ENCODE results near the gene KIAA2012.

The KIAA2012 gene

DNA sequence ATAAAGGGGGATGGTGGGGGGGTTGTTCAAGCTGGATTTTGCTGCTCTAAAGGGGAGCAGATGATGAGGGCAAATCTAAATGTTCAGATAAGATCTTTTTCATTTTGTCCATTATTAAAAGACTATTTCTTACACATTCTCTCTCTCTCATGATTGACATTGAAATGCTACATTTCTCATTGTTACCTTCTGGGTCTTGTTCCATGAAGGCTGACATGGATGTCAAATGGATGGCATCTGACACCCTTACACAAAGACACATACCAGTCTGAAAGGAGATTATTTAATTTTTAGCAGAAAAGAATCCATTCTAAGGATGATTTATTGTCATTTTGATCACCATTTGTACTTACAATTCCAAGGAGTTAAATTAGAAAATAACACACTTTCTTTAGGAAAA lies 28.3 kb upstream of the KIAA2012 start:
- no peak for DNase-seq

DNA sequence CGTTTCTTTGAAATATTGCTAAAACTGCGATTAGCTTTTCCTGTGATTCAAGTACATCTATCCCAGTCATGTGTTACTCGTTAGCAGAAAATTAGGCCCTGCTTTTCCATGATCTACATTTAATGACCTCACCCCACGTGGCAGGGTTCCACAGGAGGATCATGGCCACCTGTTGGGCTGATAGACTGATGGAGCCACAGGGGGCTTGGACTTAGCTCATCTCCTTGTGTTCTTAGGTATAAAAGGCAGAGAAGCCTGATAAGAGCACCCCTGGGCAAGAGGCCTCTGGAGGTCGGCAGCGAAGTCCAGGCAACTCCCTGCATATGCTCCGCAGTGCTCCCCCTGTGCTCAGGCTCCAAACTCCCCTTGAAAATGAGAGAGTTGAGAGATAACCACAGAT lies 26.5 kb upstream of the KIAA2012 start:
- DNase-seq: no peak

DNA sequence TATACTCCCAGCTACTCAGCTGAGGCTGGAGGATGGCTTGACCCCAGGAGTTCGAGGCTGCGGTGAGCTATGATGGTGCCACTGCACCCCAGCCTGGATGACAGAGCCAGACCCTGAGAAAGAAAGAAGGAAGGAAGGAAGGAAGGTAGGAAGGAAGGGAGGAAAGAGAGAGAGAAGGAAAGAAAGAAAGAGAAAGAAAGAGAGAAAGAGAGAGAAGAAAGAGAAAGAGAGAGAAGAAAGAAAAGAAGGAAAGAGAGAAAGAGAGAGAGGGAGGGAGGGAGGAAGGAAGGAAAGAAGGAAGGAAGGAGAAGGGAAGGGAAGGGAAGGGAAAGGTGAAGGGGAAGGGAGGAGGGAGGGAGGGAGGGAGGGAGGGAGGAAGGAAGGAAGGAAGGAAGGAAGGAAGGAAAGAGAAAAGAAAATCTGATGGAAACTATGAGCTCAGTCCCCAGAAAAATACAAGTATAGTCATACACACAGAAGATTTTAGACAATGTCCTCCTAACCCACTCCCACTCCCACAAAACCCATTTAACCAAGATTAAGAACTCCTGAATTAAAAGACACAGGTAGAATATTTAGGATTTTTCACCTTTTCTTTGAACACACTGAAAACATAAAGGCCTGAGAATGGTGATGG lies 23.8 kb upstream of the KIAA2012 start:
- no peak for DNase-seq

DNA sequence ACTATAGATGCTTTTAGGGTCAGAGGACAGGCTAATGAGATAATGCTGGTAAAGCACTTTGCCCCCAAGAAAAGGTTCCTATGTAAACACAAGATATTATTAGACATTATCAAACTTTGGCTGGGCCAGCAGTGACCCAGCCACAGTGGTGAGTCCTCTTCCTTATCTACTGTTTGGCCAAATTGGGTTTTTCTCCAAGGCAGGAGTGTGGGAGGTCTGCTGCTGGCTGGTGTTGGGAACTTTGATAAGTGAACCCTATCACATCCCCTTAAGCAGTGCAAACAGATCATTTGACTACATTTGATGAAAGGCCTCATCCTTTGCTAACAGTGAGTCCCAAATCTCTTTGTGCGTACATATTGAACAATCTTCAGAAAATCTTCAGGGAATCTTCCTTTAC lies 23.2 kb upstream of the KIAA2012 start:
- no peak for DNase-seq

DNA sequence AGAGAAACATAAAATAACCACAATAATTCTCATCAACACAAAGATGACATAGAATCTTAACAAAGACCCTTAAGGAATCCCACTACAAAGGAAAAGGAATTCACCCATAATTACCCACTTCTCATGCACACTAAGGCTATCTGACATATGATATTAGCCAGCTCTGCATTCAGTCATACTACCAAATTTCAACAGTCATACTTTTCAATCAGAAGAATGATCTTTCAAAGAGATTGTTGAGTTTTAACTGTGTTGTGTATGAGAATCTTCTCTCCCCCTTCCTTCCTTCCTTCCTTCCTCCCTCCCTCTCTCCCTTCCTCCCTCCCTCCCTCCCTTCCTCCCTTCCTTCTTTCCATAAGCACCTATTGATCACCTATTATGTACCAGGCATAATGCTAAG lies 22.4 kb upstream of the KIAA2012 start:
- no peak for DNase-seq

- no peak for DNase-seq
These were observed 21.4 kb upstream of the KIAA2012 start for GRCh38 chr2:202051499-202052161.

- DNase-seq: no peak
These were observed 20.8 kb upstream of the KIAA2012 start for GRCh38 chr2:202052235-202052634.

DNA sequence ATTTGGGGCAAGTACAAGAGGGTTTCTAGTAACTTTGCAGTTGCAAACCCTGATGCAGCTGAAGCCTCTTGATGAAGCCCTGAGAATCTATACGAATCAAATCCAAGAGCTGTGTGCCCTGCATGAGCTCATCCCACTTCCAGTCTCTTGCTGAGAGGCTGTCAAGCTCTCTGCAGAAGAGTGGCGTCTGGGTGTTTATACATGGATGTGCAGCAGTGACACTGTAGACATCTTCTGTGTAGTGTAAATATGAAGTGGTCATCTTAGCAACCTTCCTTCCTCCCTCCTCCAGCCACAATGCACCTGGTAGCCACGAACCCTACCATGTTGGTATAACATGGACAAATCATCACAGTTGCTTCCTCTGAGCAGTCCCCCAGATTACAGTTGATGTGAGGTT lies 18.4 kb upstream of the KIAA2012 start:
- no peak for DNase-seq

- DNase-seq: no peak
These were observed 16.4 kb upstream of the KIAA2012 start for GRCh38 chr2:202056611-202057010.

- DNase-seq: no peak
These were observed 12.8 kb upstream of the KIAA2012 start for GRCh38 chr2:202060218-202060617.

GRCh38 chr2:202061695-202062094 lies 11.4 kb upstream of the KIAA2012 start:
- DNase-seq: no peak

DNA sequence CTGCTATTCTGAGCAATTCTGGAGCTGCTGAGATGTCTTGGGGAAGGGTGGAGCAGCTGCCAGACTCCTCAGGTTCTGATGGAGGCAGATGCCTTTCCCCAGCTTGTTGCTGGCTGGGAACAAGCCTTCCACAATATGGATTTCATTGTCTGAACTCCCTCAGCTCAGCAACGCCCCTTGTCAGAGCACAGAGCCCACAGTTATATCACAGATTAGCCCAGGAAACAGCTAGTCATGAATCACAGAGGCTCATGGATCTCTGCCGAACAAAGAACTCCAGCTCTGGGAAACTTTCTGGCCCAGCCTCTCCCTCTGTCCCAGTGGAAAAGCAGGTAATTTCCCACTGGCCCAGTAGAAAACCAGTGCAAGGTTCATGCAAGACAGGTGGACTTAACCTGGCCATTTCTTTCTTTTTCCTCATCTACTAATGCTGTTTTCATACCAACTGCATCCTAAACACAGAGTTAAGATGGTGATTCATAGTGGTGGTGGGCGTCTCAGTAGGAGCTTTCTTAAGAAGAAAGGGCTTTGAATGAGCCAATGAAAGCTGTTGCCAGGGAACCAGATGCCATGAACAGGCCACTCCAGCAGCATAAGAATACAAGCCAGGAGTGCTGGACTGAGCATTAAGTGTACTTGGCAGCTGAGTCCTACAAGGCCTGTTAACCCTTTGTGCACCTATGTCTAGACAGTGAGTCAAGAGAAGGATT lies 8.7 kb upstream of the KIAA2012 start:
- no peak for DNase-seq

GRCh38 chr2:202064881-202065230 lies 8.2 kb upstream of the KIAA2012 start:
- no peak for DNase-seq

GRCh38 chr2:202065876-202066275 lies 7.2 kb upstream of the KIAA2012 start:
- DNase-seq: no peak

DNA sequence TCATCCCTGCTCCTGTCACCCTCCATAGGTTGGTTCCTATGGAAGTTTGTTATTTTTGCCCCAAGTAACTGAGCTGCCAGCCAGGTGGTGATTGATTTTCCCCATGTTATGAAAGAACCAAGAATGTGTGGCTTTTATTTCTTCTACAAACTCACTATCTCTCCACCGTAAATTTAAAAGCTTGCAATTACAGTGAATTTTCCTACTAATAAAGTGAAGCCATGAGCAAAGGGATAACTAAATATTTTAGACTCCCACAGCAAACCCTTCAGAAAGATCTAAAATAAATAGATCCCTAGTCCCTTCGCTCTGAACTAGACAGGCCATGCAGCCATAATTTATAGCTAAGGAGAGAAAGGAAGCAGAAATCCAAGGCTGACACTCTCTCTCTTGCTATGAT lies 6.2 kb upstream of the KIAA2012 start:
- no peak for DNase-seq

DNA sequence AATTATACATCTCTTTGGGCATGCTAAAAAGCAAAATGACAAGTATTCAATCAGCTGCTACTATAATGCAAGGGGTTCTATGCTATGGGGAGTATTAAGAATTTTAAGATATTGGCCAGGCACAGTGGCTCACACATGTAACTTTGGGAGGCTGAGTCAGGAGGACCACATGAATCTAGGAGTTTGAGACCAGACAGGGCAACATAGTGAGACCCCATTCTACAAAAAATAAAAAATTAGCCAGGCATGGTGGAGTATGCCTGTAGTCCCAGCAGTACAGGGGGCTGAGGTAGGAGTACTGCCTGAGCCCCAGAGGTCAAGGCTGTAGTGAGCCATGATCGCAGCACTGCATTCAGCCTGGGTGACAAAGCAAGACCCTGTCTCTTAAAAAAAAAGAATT lies 5.5 kb upstream of the KIAA2012 start:
- no peak for DNase-seq

- DNase-seq: no peak
These were observed 3.6 kb upstream of the KIAA2012 start for GRCh38 chr2:202069170-202070067.

- DNase-seq: no peak
These were observed 1.9 kb upstream of the KIAA2012 start for GRCh38 chr2:202071107-202071506.

- no peak for DNase-seq
These were observed 829 bp upstream of the KIAA2012 start for GRCh38 chr2:202072226-202072625.

DNA sequence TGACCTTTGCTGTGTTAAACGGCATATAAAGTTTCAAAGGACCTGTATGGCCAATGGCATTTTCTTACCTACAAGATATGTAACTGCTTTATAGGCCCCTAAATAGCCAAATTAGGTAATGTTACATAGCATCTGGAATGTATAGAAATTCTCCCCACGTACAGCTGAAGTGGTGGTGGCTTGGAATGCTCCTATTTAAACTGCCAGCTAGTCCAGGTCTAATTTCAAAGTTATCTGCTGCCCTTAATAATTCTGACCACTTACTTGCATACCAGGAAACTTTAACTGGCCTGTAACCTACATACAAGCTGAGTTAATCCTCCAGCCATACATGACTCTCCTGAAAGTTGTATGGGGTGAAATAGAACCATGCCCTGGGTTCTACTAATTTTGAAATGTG lies 1.3 kb downstream of the KIAA2012 start:
- DNase-seq: no peak

- DNase-seq: no peak
These were observed 6.3 kb downstream of the KIAA2012 start for GRCh38 chr2:202079310-202079709.

- no peak for DNase-seq
These were observed 11.2 kb downstream of the KIAA2012 start for GRCh38 chr2:202084265-202084664.

- DNase-seq: no peak
These were observed 15.7 kb downstream of the KIAA2012 start for GRCh38 chr2:202088777-202089176.
